Measurements from ENCODE around the gene NUP210L. TPM values are rescaled to one million over a fixed set of nuclear protein-coding genes. Genes with fewer than 3 reads are reported as not detected.

Gene NUP210L
- total RNA-seq, 1 experiment from 2014 or later = not detected

- Histone ChIP-seq H3K27me3 (ENCODE audit: insufficient read depth, low read depth) (no peaks in the 10 kb centered on the region), H2AFZ (peak overlapping the region; percentile 89), H4K20me1 (ENCODE audit: insufficient read depth) (no peaks in the 10 kb centered on the region), H3K9me2 (ENCODE audit: insufficient read depth) (no peaks in the 10 kb centered on the region), H3K36me3 (ENCODE audit: low read depth) (no peaks in the 10 kb centered on the region), H3K4me2 (peak overlapping the region; percentile 98), H3F3A (ENCODE audit: insufficient read depth, low read depth) (peaks cover 54% of the 10 kb centered on the region), H3K9me3 (ENCODE audit: insufficient read depth, low read depth) (no peaks in the 10 kb centered on the region), H3K4me1 (replicated peaks; ENCODE audit: insufficient read depth) (peaks cover 35% of the 10 kb centered on the region), H3K79me2 (ENCODE audit: low read depth) (peaks cover 18% of the 10 kb centered on the region), H3K27ac (no peak overlapping the region), H3K4me3 (peak overlapping the region; percentile 90)
- intact Hi-C loops (cut with micrococcal nuclease; ENCODE audit: unreplicated experiment) = loop anchor here (10.0 kb wide), 2 partner anchors 404 to 434 kb away; partner anchors contain the start of genes S100A2 and S100A6
- DNase-seq = no peak
- no TSS peak for BruUV-seq (replicated peaks)
- ChIA-PET CTCF (interaction anchor here (1.4 kb wide), 1 partner anchor 9 kb away, joined by 6 read pairs; the partner anchor contains the start of gene JTB), POLR2A (ENCODE audit: unreplicated experiment) (interaction anchor here (0.6 to 1.7 kb wide), 2 partner anchors 10 to 203 kb away, joined by 6 to 13 read pairs; partner anchors contain the start of gene JTB)
- no peak for TF ChIP-seq CTCF (conservative IDR thresholded peaks at IDR 0.05)
- TF ChIP-seq EZH2 (IDR thresholded peaks at IDR 0.05; ENCODE audit: low read depth) = no peak
Measured at GRCh38 chr1:153968408-153968807, 186.5 kb downstream of the NUP210L start.

- Histone ChIP-seq H3K4me2 (peak overlapping the region; percentile 98), H3K36me3 (ENCODE audit: low read depth) (no peaks in the 10 kb centered on the region), H2AFZ (peak overlapping the region; percentile 89), H3K4me3 (peak overlapping the region; percentile 90), H3K9me2 (ENCODE audit: insufficient read depth) (no peaks in the 10 kb centered on the region), H4K20me1 (ENCODE audit: insufficient read depth) (no peaks in the 10 kb centered on the region), H3F3A (ENCODE audit: insufficient read depth, low read depth) (peaks cover 55% of the 10 kb centered on the region), H3K27ac (peak overlapping the region; percentile 80), H3K9me3 (ENCODE audit: insufficient read depth, low read depth) (no peaks in the 10 kb centered on the region), H3K4me1 (replicated peaks; ENCODE audit: insufficient read depth) (peaks cover 35% of the 10 kb centered on the region), H3K79me2 (ENCODE audit: low read depth) (peaks cover 19% of the 10 kb centered on the region), H3K27me3 (ENCODE audit: insufficient read depth, low read depth) (no peaks in the 10 kb centered on the region)
- BruUV-seq (replicated peaks) = no TSS peak
- POLR2A ChIA-PET (ENCODE audit: unreplicated experiment) = interaction anchor here (0.6 to 1.7 kb wide), 4 partner anchors 10 to 297 kb away, joined by 3 to 13 read pairs (median 4); partner anchors contain the start of gene JTB
- TF ChIP-seq EZH2 (IDR thresholded peaks at IDR 0.05; ENCODE audit: low read depth) (no peak), CTCF (conservative IDR thresholded peaks at IDR 0.05) (no peak)
- DNase-seq = peak; percentile 56 to 57
- intact Hi-C loops (cut with micrococcal nuclease; ENCODE audit: unreplicated experiment) = loop anchor here (1.0 to 10.0 kb wide), 3 partner anchors 18 to 433 kb away; partner anchors contain the start of genes RAB13, S100A2 and S100A6
- CTCF ChIA-PET = interaction anchor here (1.4 kb wide), 1 partner anchor 9 kb away, joined by 6 read pairs; the partner anchor contains the start of gene JTB
Measured at GRCh38 chr1:153968000-153968363, 186.9 kb downstream of the NUP210L start.

GRCh38 chr1:153967107-153967999, 187.5 kb downstream of the NUP210L start, which contains the start of gene CREB3L4:
Gene CREB3L4 (plus strand): TSS chr1:153967902. CDS start chr1:153968526, 624 bp downstream.
- POLR2A ChIA-PET (ENCODE audit: unreplicated experiment) = interaction anchor here (0.5 to 1.7 kb wide), 11 partner anchors 10 to 1086 kb away, joined by 3 to 13 read pairs (median 3); partner anchors contain the start of genes GATAD2B, JTB and RAB13
- H4K20me1 ChIP-seq (ENCODE audit: insufficient read depth) = no peaks in the 10 kb centered on the region
- H3K36me3 ChIP-seq (ENCODE audit: low read depth) = no peaks in the 10 kb centered on the region
- H3F3A ChIP-seq (ENCODE audit: insufficient read depth, low read depth) = peaks cover 59% of the 10 kb centered on the region
- TF ChIP-seq EZH2 (IDR thresholded peaks at IDR 0.05; ENCODE audit: low read depth) = no peak
- TF ChIP-seq CTCF (conservative IDR thresholded peaks at IDR 0.05) = peak; percentile 58; the same call in 1 of the 2 replicates
- H3K79me2 ChIP-seq (ENCODE audit: low read depth) = peaks cover 26% of the 10 kb centered on the region
- peak within 1 kb of the TSS; percentile 89 for H2AFZ ChIP-seq
- H3K9me3 ChIP-seq (ENCODE audit: insufficient read depth, low read depth) = no peaks in the 10 kb centered on the region
- peak within 1 kb of the TSS; percentile 98 for H3K4me2 ChIP-seq
- intact Hi-C loops (cut with micrococcal nuclease; ENCODE audit: unreplicated experiment) = loop anchor here (1.0 to 10.0 kb wide), 3 partner anchors 19 to 433 kb away; partner anchors contain the start of genes RAB13, S100A2 and S100A6
- peak; percentile 92 to 93 for DNase-seq
- no peaks in the 10 kb centered on the region for H3K27me3 ChIP-seq (ENCODE audit: insufficient read depth, low read depth)
- BruUV-seq (replicated peaks) = no TSS peak
- peaks cover 37% of the 10 kb centered on the region for H3K4me1 ChIP-seq (replicated peaks; ENCODE audit: insufficient read depth)
- CTCF ChIA-PET = interaction anchor here (0.6 to 1.4 kb wide), 3 partner anchors 10 to 430 kb away, joined by 3 to 6 read pairs (median 3); partner anchors contain the start of gene JTB
- H3K9me2 ChIP-seq (ENCODE audit: insufficient read depth) = no peaks in the 10 kb centered on the region
- peak within 1 kb of the TSS; percentile 80 for H3K27ac ChIP-seq
- peak within 1 kb of the TSS; percentile 90 for H3K4me3 ChIP-seq
